Lung (tissue), 12 donors: ENCODE measurements around the gene PAK1. TPM values are rescaled to one million over a fixed set of nuclear protein-coding genes. Genes with fewer than 3 reads are reported as not detected.

Experiments used
- ATAC-seq: fragments of 200-7000 bp; cut with Tn5 transposase; one replicate; pipeline ENCODE4 v1.9.1; 2020; ENCODE audit warnings: moderate number of reproducible peaks; ENCODE audit not compliant: insufficient read depth, low FRiP score
- DNase-seq, 3 donors: peaks; one replicate each; pipeline ENCODE4 v3.0.0-alpha.2; 2013 to 2017
- H3K27ac ChIP-seq, 2 donors: one replicate each; pipeline ENCODE4 v1.5.1; 2013; ENCODE audit warnings: mild to moderate bottlenecking in 2 of 2, moderate library complexity in 2 of 2, control low read depth in 1 of 2, inconsistent platforms in 1 of 2, low read depth in 1 of 2, low read length in 1 of 2
- H3K27me3 ChIP-seq, 3 donors: one replicate each; pipeline ENCODE4 v1.5.1; 2013; ENCODE audit warnings: low read length in 2 of 3; ENCODE audit not compliant: control insufficient read depth in 3 of 3, insufficient read depth in 3 of 3
- H3K36me3 ChIP-seq, 4 donors: one replicate each; pipeline ENCODE4 v1.5.1; 2013; ENCODE audit warnings: low read length in 4 of 4, mild to moderate bottlenecking in 1 of 4, moderate library complexity in 1 of 4; ENCODE audit not compliant: control insufficient read depth in 4 of 4, insufficient read depth in 4 of 4
- H3K4me1 ChIP-seq, 5 donors: one replicate each; pipeline ENCODE4 v1.5.1; 2013; ENCODE audit warnings: low read length in 5 of 5, mild to moderate bottlenecking in 2 of 5, moderate library complexity in 1 of 5; ENCODE audit not compliant: control insufficient read depth in 5 of 5, insufficient read depth in 5 of 5
- H3K4me3 ChIP-seq: one replicate; pipeline ENCODE4 v1.5.1; 2013; ENCODE audit warnings: mild to moderate bottlenecking, control low read depth, moderate library complexity
- H3K9ac ChIP-seq, 2 donors: one replicate each; pipeline ENCODE4 v1.5.1; 2013; ENCODE audit warnings: low read length in 2 of 2, control low read depth in 1 of 2; ENCODE audit not compliant: insufficient read depth in 1 of 2
- H3K9me3 ChIP-seq, 4 donors: one replicate each; pipeline ENCODE4 v1.5.1; 2013; ENCODE audit warnings: low read length in 3 of 4, mild to moderate bottlenecking in 1 of 4, moderate library complexity in 1 of 4; ENCODE audit not compliant: control insufficient read depth in 4 of 4, insufficient read depth in 3 of 4
- WGBS, 2 donors: extraction: QIAGEN DNeasy Blood & Tissue Kit; methylation state at CpG; one replicate each; pipeline ENCODE4 v1.1.7; 2013; 5-methylcytosine and 5-hydroxymethylcytosine counted together
- polyA plus RNA-seq, 2 donors: library from polyadenylated mRNA; stranded (reverse); fragments of 200-250 nt; gene quantifications; one replicate each; pipeline ENCODE4 v1.2.1, GENCODE V29; 2013
- total RNA-seq, 2 donors: library from RNA; depleted of rRNA in 1 of 2; stranded (reverse); fragments of >200 nt in 1 of 2; gene quantifications; one replicate each; pipeline ENCODE4 v1.2.1, GENCODE V29; 2014 to 2021
- TF ChIP-seq, protein P1 (sequence below): IDR thresholded peaks from 2 replicates; pipeline ENCODE4 v1.5.1; 2012; ENCODE audit warnings: mild to moderate bottlenecking; ENCODE audit errors: control extremely low read depth, extremely low read depth
- donor health status: control.
- donor health status: control.
- donor health status: Bipolar disorder and iron deficiency.
- donor health status: healthy.
- donor health status: DM: yes; HTN: yes; CAD: no.

The PAK1 gene
- total and polyA plus RNA-seq, 4 donors, result 8.4 to 70.6 (median 29.8) TPM

DNA sequence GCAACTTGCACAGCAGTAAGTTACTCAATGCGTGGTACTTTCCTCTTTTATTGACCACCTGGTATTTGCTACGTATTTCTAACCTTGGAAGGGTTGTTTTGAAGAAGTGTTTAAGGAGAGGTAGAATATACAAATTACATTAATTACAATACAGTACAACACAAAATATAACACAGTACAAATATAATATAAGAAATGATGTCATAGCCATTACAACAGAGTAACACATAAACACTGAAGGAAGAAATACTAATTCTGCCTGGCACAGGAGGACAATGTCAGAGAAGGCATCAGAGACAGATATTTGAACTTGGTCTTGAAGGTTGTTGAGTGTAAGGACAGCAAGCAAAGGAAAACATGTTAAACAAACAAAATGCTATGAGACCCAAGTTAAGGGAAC lies 25.6 kb downstream of the PAK1 start:
- H3K9me3 ChIP-seq, result no peaks in the 10 kb centered on the region
- H3K27ac ChIP-seq, result no peak overlapping the region
- no peaks in the 10 kb centered on the region for H3K4me1 ChIP-seq
- no peak overlapping the region for H3K9ac ChIP-seq
- no peak for DNase-seq
- TF ChIP-seq, protein P1, sequence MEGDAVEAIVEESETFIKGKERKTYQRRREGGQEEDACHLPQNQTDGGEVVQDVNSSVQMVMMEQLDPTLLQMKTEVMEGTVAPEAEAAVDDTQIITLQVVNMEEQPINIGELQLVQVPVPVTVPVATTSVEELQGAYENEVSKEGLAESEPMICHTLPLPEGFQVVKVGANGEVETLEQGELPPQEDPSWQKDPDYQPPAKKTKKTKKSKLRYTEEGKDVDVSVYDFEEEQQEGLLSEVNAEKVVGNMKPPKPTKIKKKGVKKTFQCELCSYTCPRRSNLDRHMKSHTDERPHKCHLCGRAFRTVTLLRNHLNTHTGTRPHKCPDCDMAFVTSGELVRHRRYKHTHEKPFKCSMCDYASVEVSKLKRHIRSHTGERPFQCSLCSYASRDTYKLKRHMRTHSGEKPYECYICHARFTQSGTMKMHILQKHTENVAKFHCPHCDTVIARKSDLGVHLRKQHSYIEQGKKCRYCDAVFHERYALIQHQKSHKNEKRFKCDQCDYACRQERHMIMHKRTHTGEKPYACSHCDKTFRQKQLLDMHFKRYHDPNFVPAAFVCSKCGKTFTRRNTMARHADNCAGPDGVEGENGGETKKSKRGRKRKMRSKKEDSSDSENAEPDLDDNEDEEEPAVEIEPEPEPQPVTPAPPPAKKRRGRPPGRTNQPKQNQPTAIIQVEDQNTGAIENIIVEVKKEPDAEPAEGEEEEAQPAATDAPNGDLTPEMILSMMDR, result no peak
- no peaks in the 10 kb centered on the region for H3K27me3 ChIP-seq
- H3K36me3 ChIP-seq, result no peaks in the 10 kb centered on the region
- 40 to 84% methylated on average over 2 of the region's 2 CpGs for WGBS, 2 donors
- no peak for ATAC-seq
- H3K4me3 ChIP-seq, result no peak overlapping the region

DNA sequence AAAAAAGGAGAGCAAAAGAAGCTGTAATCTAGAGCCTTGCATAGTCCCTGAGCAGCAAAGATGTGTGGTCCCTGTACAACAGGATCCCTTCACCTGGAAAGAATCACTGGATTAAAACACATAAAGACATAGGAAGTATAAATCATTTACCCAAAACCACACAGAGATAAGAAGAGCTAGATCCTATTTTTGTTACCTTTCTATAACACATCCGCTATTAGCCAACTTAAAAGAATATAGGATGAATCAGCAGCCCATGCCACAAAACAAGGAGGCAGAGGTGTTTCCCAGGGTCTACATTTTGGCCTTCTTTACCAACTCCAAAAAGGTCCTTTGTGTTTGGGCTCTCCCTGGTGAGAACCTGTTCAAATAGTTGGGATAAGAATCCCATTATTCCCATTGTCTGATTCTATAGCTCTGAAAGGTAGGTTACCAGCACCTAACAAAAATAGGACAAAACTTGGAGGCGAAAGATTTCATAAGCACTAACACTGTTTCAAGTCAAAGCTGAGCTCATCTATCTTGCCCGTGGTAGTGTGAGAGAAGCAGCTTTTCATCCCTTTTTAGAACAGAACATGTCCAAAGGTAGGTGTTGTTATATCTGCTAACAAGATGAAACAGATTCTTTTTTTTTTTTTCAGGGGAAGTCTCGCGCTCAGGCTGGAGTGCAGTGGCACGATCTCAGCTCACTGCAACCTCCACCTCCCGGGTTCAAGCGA lies 26.8 kb downstream of the PAK1 start:
- H3K9me3 ChIP-seq, result no peaks in the 10 kb centered on the region
- DNase-seq, result no peak
- no peak overlapping the region for H3K9ac ChIP-seq
- no peaks in the 10 kb centered on the region for H3K4me1 ChIP-seq
- no peaks in the 10 kb centered on the region for H3K36me3 ChIP-seq
- H3K27ac ChIP-seq, result no peak overlapping the region
- ATAC-seq, result no peak
- H3K4me3 ChIP-seq, result no peak overlapping the region
- no peaks in the 10 kb centered on the region for H3K27me3 ChIP-seq
- TF ChIP-seq, protein P1, result no peak
- WGBS, 2 donors, result 85 to 88% methylated on average over 8 of the region's 8 CpGs

DNA sequence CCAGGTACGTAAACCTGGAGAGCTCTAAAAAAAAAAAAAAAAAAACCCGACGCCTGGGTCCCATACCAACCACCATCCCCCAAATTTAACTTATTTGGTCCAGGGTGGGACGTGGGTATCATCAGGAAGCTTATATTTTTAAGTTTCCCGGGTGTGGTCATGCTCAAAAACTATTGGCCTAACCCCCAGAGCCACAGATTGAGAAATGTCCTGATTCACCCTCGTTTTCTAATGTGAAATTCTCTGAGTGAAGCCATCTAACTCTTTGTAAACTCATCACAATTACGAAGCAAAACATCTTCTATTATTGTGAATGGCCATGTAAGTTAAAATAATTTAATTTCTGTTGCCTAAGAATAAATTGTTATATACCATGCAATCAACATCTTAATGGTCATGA lies 29.6 kb downstream of the PAK1 start:
- WGBS, 2 donors, result 59 to 73% methylated on average over 7 of the region's 7 CpGs
- Histone ChIP-seq H3K4me1 (no peaks in the 10 kb centered on the region), H3K27ac (no peak overlapping the region), H3K4me3 (no peak overlapping the region), H3K27me3 (no peaks in the 10 kb centered on the region), H3K36me3 (no peaks in the 10 kb centered on the region), H3K9me3 (no peaks in the 10 kb centered on the region), H3K9ac (no peak overlapping the region)
- no peak for ATAC-seq
- DNase-seq, result no peak
- TF ChIP-seq, protein P1, result no peak
